Panc1 (cell line): ENCODE data around the gene EEF2. TPM values are rescaled to one million over a fixed set of nuclear protein-coding genes. Genes with fewer than 3 reads are reported as not detected.
A peak's percentile ranks its signal among the peaks of the same experiment; 100 is the strongest.

Source experiments
- ATAC-seq: fragments of 200-7000 bp; cut with Tn5 transposase; 2 replicates; pipeline ENCODE4 v1.9.1; 2020; ENCODE audit warnings: mild to moderate bottlenecking, moderate library complexity
- BruUV-seq: library from RNA; stranded (reverse); fragments of 400-500 nt; replicated peaks from 2 replicates; lab custom pipeline; 2021; lab: Mats Ljungman, UMichigan
- CTCF ChIA-PET: fragments of 300-600 bp; sonication (Branson Sonifier 250); formaldehyde crosslinking; loops from one replicate; lab custom pipeline; 2022; ENCODE audit warnings: antibody characterized with exemption; lab: Charles Lee
- POLR2A ChIA-PET: fragments of 300-600 bp; sonication (Branson Sonifier 250); formaldehyde crosslinking; loops from one replicate; lab custom pipeline; 2022; ENCODE audit warnings: antibody characterized with exemption; lab: Charles Lee
- DNase-seq: peaks from one replicate; pipeline ENCODE4 v3.0.0-alpha.2; 2010; ENCODE audit warnings: low read depth, low spot score
- H3K27ac ChIP-seq: 2 replicates; pipeline ENCODE4 v1.5.1; 2011; ENCODE audit warnings: mild to moderate bottlenecking, low read length, inconsistent platforms
- H3K27me3 ChIP-seq: fragments of 200-500 bp; sonication (Bioruptor generic); 2 replicates; pipeline ENCODE4 v1.6.0; 2014; ENCODE audit warnings: low read length, inconsistent platforms; ENCODE audit not compliant: control insufficient read depth, insufficient read depth
- H3K36me3 ChIP-seq: fragments of 200-500 bp; sonication (Bioruptor generic); 2 replicates; pipeline ENCODE4 v1.5.1; 2014; ENCODE audit warnings: inconsistent platforms, mild to moderate bottlenecking, low read length, moderate library complexity; ENCODE audit not compliant: control insufficient read depth, insufficient read depth
- H3K4me1 ChIP-seq: 2 replicates; pipeline ENCODE4 v1.5.1; 2011; ENCODE audit warnings: inconsistent platforms, mild to moderate bottlenecking, low read length, moderate library complexity; ENCODE audit not compliant: control insufficient read depth, insufficient read depth
- H3K4me3 ChIP-seq, 2 experiments: 2 replicates each; pipeline ENCODE4 v1.5.1; 2011 to 2012; ENCODE audit warnings: low read depth in 2 of 2, low read length in 2 of 2, mild to moderate bottlenecking in 2 of 2, inconsistent platforms in 1 of 2, moderate library complexity in 1 of 2
- H3K9me3 ChIP-seq: fragments of 200-500 bp; sonication (Bioruptor generic); 2 replicates; pipeline ENCODE4 v1.5.1; 2014; ENCODE audit warnings: low read depth, mild to moderate bottlenecking, inconsistent platforms, low read length, moderate library complexity; ENCODE audit not compliant: control insufficient read depth, insufficient read depth
- CTCF ChIP-seq: fragments of 450-650 bp; IDR thresholded peaks from 2 replicates; pipeline ENCODE4 v1.5.1; 2017; ENCODE audit warnings: mild to moderate bottlenecking
- POLR2AphosphoS5 ChIP-seq: IDR thresholded peaks from 2 replicates; pipeline ENCODE4 v1.6.1; 2012; ENCODE audit warnings: mild to moderate bottlenecking, low read depth, low read length, moderate library complexity
- REST ChIP-seq, 2 experiments: IDR thresholded peaks; 2 replicates each; pipeline ENCODE4 v1.6.1; 2011 to 2012; ENCODE audit warnings: low read depth in 2 of 2, control low read depth in 1 of 2, low read length in 1 of 2, mild to moderate bottlenecking in 1 of 2, moderate library complexity in 1 of 2; ENCODE audit not compliant: insufficient read depth in 1 of 2
- SIN3A ChIP-seq: IDR thresholded peaks from 2 replicates; pipeline ENCODE4 v1.6.1; 2012; ENCODE audit warnings: low read depth, mild to moderate bottlenecking, low read length, moderate library complexity, borderline replicate concordance; ENCODE audit not compliant: insufficient read depth
- TCF7L2 ChIP-seq: IDR thresholded peaks from 2 replicates; pipeline ENCODE4 v1.6.1; 2011; ENCODE audit warnings: mild to moderate bottlenecking, low read depth, low read length, inconsistent platforms
- in situ Hi-C: cut with HindIII; loops from 2 replicates; pipeline ENCODE4 v1.10.0; 2016; ENCODE audit warnings: low sequenced_read_pairs, low pct_unique_long_range_greater_than_20kb
- intact Hi-C: fragments of 100-400 bp; cut with micrococcal nuclease; formaldehyde crosslinking; loops from one replicate; pipeline ENCODE4 v1.10.0; 2022; ENCODE audit not compliant: unreplicated experiment
- total RNA-seq: library from RNA; stranded (reverse); gene quantifications from one replicate; pipeline ENCODE4 v1.2.1, GENCODE V29; 2021; ENCODE audit not compliant: unreplicated experiment

Gene EEF2
- total RNA-seq, 1 experiment from 2014 or later = 1,391 TPM

GRCh38 chr19:3950871-3951861 is 34.1 kb downstream of the EEF2 start:
- intact Hi-C loops = no loop called here
- no TSS peak for BruUV-seq
- CTCF ChIA-PET = no interaction called here

More at GRCh38 chr19:3950871-3951861, 34.1 kb downstream of the EEF2 start:
- H3K9me3 ChIP-seq = no peaks in the 10 kb centered on the region
- TF ChIP-seq TCF7L2 (no peak), SIN3A (no peak), POLR2AphosphoS5 (no peak), REST (IDR thresholded peaks at IDR 0.05; ENCODE audit: insufficient read depth in 1 of 2, low read depth in 2 of 2, low read length in 1 of 2) (no peak), CTCF (no peak)
- no peaks in the 10 kb centered on the region for H3K27me3 ChIP-seq
- H3K4me1 ChIP-seq = 0 out of 2 replicates have a peak, but pooled peaks cover 4% of the 10 kb centered on the region
- 0 out of 2 replicates have a peak, but pooled peaks have one; percentile 13 for ATAC-seq
- H3K4me3 ChIP-seq = no peak overlapping the region
- no peaks in the 10 kb centered on the region for H3K36me3 ChIP-seq
- in situ Hi-C loops = no loop called here
- no peak overlapping the region for H3K27ac ChIP-seq
- POLR2A ChIA-PET = no interaction called here
- DNase-seq = no peak
